GM19240 (cell line): Measurements from ENCODE around the gene TRIM40.
"Not testable (repeated sequence)": the region's sequence is repeated elsewhere in the genome, so short reads cannot be mapped to it uniquely, and the experiment has no call there.

Experiments
- DNase-seq: peaks from one replicate; pipeline ENCODE4 v3.0.0; 2011; ENCODE audit warnings: low spot score; ENCODE audit not compliant: insufficient read length

TRIM40 gene

GRCh38 chr6:30163090-30163917 lies 27.4 kb downstream of the TRIM40 start, which contains the start of gene TRIM15:
Gene TRIM15 (plus strand): TSS chr6:30163546. CDS start chr6:30163685, 139 bp downstream.
- DNase-seq = no peak

GRCh38 chr6:30163918-30164654 lies 28.1 kb downstream of the TRIM40 start:
- DNase-seq = no peak

GRCh38 chr6:30164714-30165113 lies 28.8 kb downstream of the TRIM40 start:
- DNase-seq = no peak

GRCh38 chr6:30165238-30165637 lies 29.3 kb downstream of the TRIM40 start:
- DNase-seq = not testable (repeated sequence)

GRCh38 chr6:30167101-30167500 lies 31.2 kb downstream of the TRIM40 start:
- DNase-seq = no peak

- no peak for DNase-seq
These were observed 32.8 kb downstream of the TRIM40 start for GRCh38 chr6:30168741-30169140.

- DNase-seq = no peak
These were observed 34.0 kb downstream of the TRIM40 start for GRCh38 chr6:30169658-30170614.

GRCh38 chr6:30171677-30172471 lies 35.9 kb downstream of the TRIM40 start:
- DNase-seq = no peak

- no peak for DNase-seq
These were observed 36.7 kb downstream of the TRIM40 start for GRCh38 chr6:30172681-30173080.

- no peak for DNase-seq
These were observed 39.8 kb downstream of the TRIM40 start for GRCh38 chr6:30175765-30176164.

GRCh38 chr6:30178837-30179236 lies 42.9 kb downstream of the TRIM40 start:
- no peak for DNase-seq

GRCh38 chr6:30180145-30180544 lies 44.2 kb downstream of the TRIM40 start:
- DNase-seq = no peak

- no peak for DNase-seq
These were observed 48.6 kb downstream of the TRIM40 start for GRCh38 chr6:30184417-30185031.

- no peak for DNase-seq
These were observed 50.0 kb downstream of the TRIM40 start for GRCh38 chr6:30185846-30186484.

- no peak for DNase-seq
These were observed 52.6 kb downstream of the TRIM40 start for GRCh38 chr6:30188541-30188940.

GRCh38 chr6:30192076-30192475 lies 56.1 kb downstream of the TRIM40 start:
- no peak for DNase-seq

- DNase-seq = no peak
These were observed 59.1 kb downstream of the TRIM40 start for GRCh38 chr6:30194797-30195690.

GRCh38 chr6:30195951-30196350 lies 60.0 kb downstream of the TRIM40 start:
- DNase-seq = no peak

GRCh38 chr6:30196376-30196775 lies 60.4 kb downstream of the TRIM40 start:
- no peak for DNase-seq
